ENCODE results near the gene GBA2.

The GBA2 gene

GRCh38 chr9:35757226-35757891, 8.3 kb upstream of the GBA2 start:
- FAIRE-seq, result no peak
- DNase-seq (ENCODE audit: insufficient read length, low spot score), result no peak
- TF ChIP-seq CTCF (IDR thresholded peaks at IDR 0.05; ENCODE audit: insufficient read depth, missing control alignments), result no peak

- DNase-seq (ENCODE audit: insufficient read length, low spot score), result no peak
- peak; percentile 55 for TF ChIP-seq CTCF (IDR thresholded peaks at IDR 0.05; ENCODE audit: insufficient read depth, missing control alignments)
- FAIRE-seq, result no peak
Measured at GRCh38 chr9:35756275-35757225, 7.5 kb upstream of the GBA2 start.

GRCh38 chr9:35755071-35755470, 6.0 kb upstream of the GBA2 start:
- no peak for TF ChIP-seq CTCF (IDR thresholded peaks at IDR 0.05; ENCODE audit: insufficient read depth, missing control alignments)
- FAIRE-seq (no peak), DNase-seq (ENCODE audit: insufficient read length, low spot score) (no peak)

GRCh38 chr9:35754264-35754663, 5.2 kb upstream of the GBA2 start, which contains the start of gene MSMP:
Gene MSMP, minus strand, starts transcription at chr9:35754276. Its CDS starts 147 bp downstream, at chr9:35754129.
- no peak for TF ChIP-seq CTCF (IDR thresholded peaks at IDR 0.05; ENCODE audit: insufficient read depth, missing control alignments)
- FAIRE-seq (no peak), DNase-seq (ENCODE audit: insufficient read length, low spot score) (no peak)

- FAIRE-seq (no peak), DNase-seq (ENCODE audit: insufficient read length, low spot score) (no peak)
- TF ChIP-seq CTCF (IDR thresholded peaks at IDR 0.05; ENCODE audit: insufficient read depth, missing control alignments), result no peak
Measured at GRCh38 chr9:35753466-35753865, 4.4 kb upstream of the GBA2 start.

GRCh38 chr9:35750256-35750531, 1.2 kb upstream of the GBA2 start:
- FAIRE-seq, result no peak
- no peak for DNase-seq (ENCODE audit: insufficient read length, low spot score)
- no peak for TF ChIP-seq CTCF (IDR thresholded peaks at IDR 0.05; ENCODE audit: insufficient read depth, missing control alignments)

All from D721Med (cell line).